Stomach (tissue), 9 donors: ENCODE measurements around the gene PALS1. TPM values are rescaled to one million over a fixed set of nuclear protein-coding genes. Genes with fewer than 3 reads are reported as not detected.
"Not testable (repeated sequence)": the region's sequence is repeated elsewhere in the genome, so short reads cannot be mapped to it uniquely, and the experiment has no call there.

Experiments
- DNase-seq, 2 donors: peaks; one replicate each; pipeline versions ENCODE4 v3.0.0 to v3.0.0-alpha.2; 2013 to 2019
- H3K27ac ChIP-seq, 5 donors: fragments of 200-600 bp in 4 of 5; sonication (generic) in 4 of 5; one replicate each; pipeline ENCODE4 v1.5.1; 2013 to 2019; ENCODE audit warnings: mild to moderate bottlenecking in 1 of 5, moderate library complexity in 1 of 5
- H3K27me3 ChIP-seq, 3 donors: fragments of 200-600 bp; sonication (generic); one replicate each; pipeline ENCODE4 v1.5.1; 2017 to 2019; ENCODE audit warnings: mixed run types in 1 of 3
- H3K36me3 ChIP-seq, 4 donors: fragments of 200-600 bp; sonication (generic); 1 replicate in 3 of 4; 2 replicates in 1 of 4; pipeline ENCODE4 v1.5.1; 2016 to 2019
- H3K4me1 ChIP-seq, 4 donors: fragments of 200-600 bp; sonication (generic); one replicate each; pipeline ENCODE4 v1.5.1; 2016 to 2019
- H3K4me3 ChIP-seq, 4 donors: fragments of 200-600 bp; sonication (generic) in 3 of 4; one replicate each; pipeline ENCODE4 v1.5.1; 2016 to 2019; ENCODE audit warnings: mild to moderate bottlenecking in 1 of 4
- H3K9me3 ChIP-seq, 4 donors: fragments of 200-600 bp; sonication (generic); one replicate each; pipeline ENCODE4 v1.5.1; 2016 to 2019
- CTCF ChIP-seq, 7 experiments: fragments of 450-650 bp in 4 of 7; fragments of 200-600 bp in 3 of 7; sonication (generic) in 3 of 7; IDR thresholded peaks; one replicate each; pipeline ENCODE4 v1.5.1; 2016 to 2019; ENCODE audit warnings: antibody characterized with exemption in 7 of 7, control low read depth in 2 of 7, mild to moderate bottlenecking in 1 of 7
- EP300 ChIP-seq: sonication (generic); formaldehyde crosslinking; IDR thresholded peaks from one replicate; pipeline ENCODE4 v1.6.1; 2017; ENCODE audit warnings: antibody characterized with exemption
- POLR2A ChIP-seq, 4 donors: fragments of 450-650 bp; IDR thresholded peaks; one replicate each; pipeline ENCODE4 v1.6.1; 2016; ENCODE audit warnings: antibody characterized with exemption in 4 of 4, control low read depth in 2 of 4, mild to moderate bottlenecking in 1 of 4, moderate library complexity in 1 of 4
- POLR2AphosphoS5 ChIP-seq, 3 donors: sonication (generic); formaldehyde crosslinking; IDR thresholded peaks; one replicate each; pipeline ENCODE4 v1.6.1; 2016; ENCODE audit warnings: antibody characterized with exemption in 3 of 3
- WGBS, 5 donors: extraction: QIAGEN DNeasy Blood & Tissue Kit in 3 of 5; methylation state at CpG; one replicate each; pipeline versions ENCODE4 v1.1.5 to v1.1.7; 2013 to 2018; 5-methylcytosine and 5-hydroxymethylcytosine counted together
- intact Hi-C: fragments of 100-400 bp; cut with DNase I; formaldehyde crosslinking; loops from one replicate; pipeline ENCODE4 v1.15.1; 2023; ENCODE audit warnings: low total_unique reads
- polyA plus RNA-seq, 3 donors: library from polyadenylated mRNA; stranded (reverse); fragments of 200-250 nt; gene quantifications; one replicate each; pipeline ENCODE4 v1.2.3, GENCODE V29; 2013
- total RNA-seq, 5 donors: library from RNA; depleted of rRNA; stranded (reverse); fragments of >200 nt; gene quantifications; one replicate each; pipeline versions ENCODE4 v1.1.0 to v1.2.3, GENCODE V29; 2014 to 2016
- donor health status: healthy with polysubstance abuse.
- donor health status: Bipolar disorder and iron deficiency.
- donor health status: healthy.

PALS1 gene
- total and polyA plus RNA-seq, 8 donors, result 5.2 to 44.2 (median 17.3) TPM

- intact Hi-C loops, result no loop called here
- no peaks in the 10 kb centered on the region for H3K9me3 ChIP-seq
- peaks cover 0 to 57% (median 36%) of the 10 kb centered on the region in 4 donors for H3K4me1 ChIP-seq
- H3K4me3 ChIP-seq, result no peak overlapping the region
- 45 to 77% (median 61%) methylated on average over 3 of the region's 3 CpGs for WGBS, 5 donors
- H3K36me3 ChIP-seq, result peaks cover 0 to 7% (median 6%) of the 10 kb centered on the region in 4 donors
- TF ChIP-seq POLR2A (IDR thresholded peaks at IDR 0.05) (no peak), POLR2AphosphoS5 (IDR thresholded peaks at IDR 0.05) (no peak), EP300 (no peak), CTCF (IDR thresholded peaks at IDR 0.05) (no peak)
- peak overlapping the region in 3 of 5 donors; percentile 15 to 72 (median 22) for H3K27ac ChIP-seq
- DNase-seq, result no peak
- H3K27me3 ChIP-seq, result no peaks in the 10 kb centered on the region
These were observed 29.7 kb downstream of the PALS1 start for GRCh38 chr14:67270933-67271332.

GRCh38 chr14:67273281-67273680 is 32.0 kb downstream of the PALS1 start:
- H3K9me3 ChIP-seq, H3K4me3 ChIP-seq, DNase-seq, intact Hi-C loops, H3K27ac ChIP-seq, H3K27me3 ChIP-seq, H3K36me3 ChIP-seq: not testable (repeated sequence)
- 96 to 100% (median 98%) methylated on average over 3 of the region's 3 CpGs for WGBS, 5 donors
- peaks cover 0 to 58% (median 35%) of the 10 kb centered on the region in 4 donors for H3K4me1 ChIP-seq

- H3K9me3 ChIP-seq, result no peaks in the 10 kb centered on the region
- H3K27ac ChIP-seq, result no peak overlapping the region
- TF ChIP-seq EP300 (no peak), POLR2AphosphoS5 (IDR thresholded peaks at IDR 0.05) (no peak), POLR2A (IDR thresholded peaks at IDR 0.05) (no peak), CTCF (IDR thresholded peaks at IDR 0.05) (no peak)
- peaks cover 0 to 7% (median 6%) of the 10 kb centered on the region in 4 donors for H3K36me3 ChIP-seq
- H3K4me1 ChIP-seq, result peaks cover 0 to 57% (median 23%) of the 10 kb centered on the region in 4 donors
- H3K4me3 ChIP-seq, result no peak overlapping the region
- H3K27me3 ChIP-seq, result no peaks in the 10 kb centered on the region
- intact Hi-C loops, result no loop called here
- no peak for DNase-seq
These were observed 34.9 kb downstream of the PALS1 start for GRCh38 chr14:67276131-67276530.

- Histone ChIP-seq H3K9me3 (no peaks in the 10 kb centered on the region), H3K36me3 (no peaks in the 10 kb centered on the region), H3K4me1 (peaks cover 0 to 61% (median 30%) of the 10 kb centered on the region in 4 donors), H3K27ac (no peak overlapping the region), H3K4me3 (no peak overlapping the region), H3K27me3 (no peaks in the 10 kb centered on the region)
- TF ChIP-seq POLR2A (IDR thresholded peaks at IDR 0.05) (no peak), CTCF (IDR thresholded peaks at IDR 0.05) (no peak), EP300 (no peak)
- 38 to 79% (median 48%) methylated on average over 2 of the region's 2 CpGs for WGBS, 5 donors
- no peak for DNase-seq
- intact Hi-C loops, result no loop called here
These were observed 39.3 kb downstream of the PALS1 start for GRCh38 chr14:67280506-67280905.

GRCh38 chr14:67285876-67286452 is 44.7 kb downstream of the PALS1 start:
- H3K27ac ChIP-seq, result no peak overlapping the region
- H3K27me3 ChIP-seq, result no peaks in the 10 kb centered on the region
- peaks cover 0 to 20% (median 6%) of the 10 kb centered on the region in 4 donors for H3K4me1 ChIP-seq
- no peaks in the 10 kb centered on the region for H3K9me3 ChIP-seq
- intact Hi-C loops, result loop anchor here (5.0 kb wide), 1 partner anchor 119 kb away; no protein-coding TSS in a partner anchor
- peak in 1 of 2 donors; percentile 67 for DNase-seq
- no peak overlapping the region for H3K4me3 ChIP-seq
- 25 to 36% (median 35%) methylated on average over 2 of the region's 2 CpGs for WGBS, 5 donors
- no peaks in the 10 kb centered on the region for H3K36me3 ChIP-seq
- TF ChIP-seq CTCF (IDR thresholded peaks at IDR 0.05) (peak in 3 of 7 experiments; percentile 45 to 62 (median 53)), POLR2AphosphoS5 (IDR thresholded peaks at IDR 0.05) (no peak)
